DLD1 (cell line): Measurements from ENCODE around the gene VAV2.

Source experiments
- in situ Hi-C: cut with HindIII; loops from 2 replicates; pipeline ENCODE4 v1.10.0; 2017; ENCODE audit warnings: low sequenced_read_pairs

Gene VAV2

DNA sequence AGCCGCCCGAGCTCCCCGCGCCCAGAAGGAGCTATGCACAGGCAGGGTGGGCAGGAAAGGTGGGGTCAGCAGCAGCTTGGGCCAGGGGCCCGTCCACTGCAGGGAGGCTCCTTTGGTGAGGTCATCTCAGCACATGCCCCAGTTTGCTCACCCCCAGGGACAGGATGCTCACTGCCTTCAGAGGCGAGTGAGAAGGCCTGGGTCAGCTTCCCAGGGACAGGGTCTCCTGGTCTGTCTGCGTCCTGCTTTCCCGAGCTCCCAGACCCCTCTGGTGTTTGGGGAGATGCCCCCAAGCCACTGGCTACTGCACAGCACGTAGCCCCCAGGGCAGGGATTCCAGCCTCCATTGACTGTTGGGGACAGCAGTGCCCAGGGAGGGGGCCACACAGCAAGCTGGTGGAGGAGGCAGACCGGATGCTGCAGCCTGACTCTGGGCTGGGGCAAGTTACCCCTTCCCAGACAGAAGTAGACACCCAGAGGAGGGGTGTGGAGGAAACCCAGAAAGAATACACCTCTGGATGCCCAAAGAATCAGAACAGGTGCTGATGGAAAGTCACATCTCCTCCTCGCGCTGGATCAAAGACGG lies 253.4 kb downstream of the VAV2 start:
- in situ Hi-C loops, result no loop called here

DNA sequence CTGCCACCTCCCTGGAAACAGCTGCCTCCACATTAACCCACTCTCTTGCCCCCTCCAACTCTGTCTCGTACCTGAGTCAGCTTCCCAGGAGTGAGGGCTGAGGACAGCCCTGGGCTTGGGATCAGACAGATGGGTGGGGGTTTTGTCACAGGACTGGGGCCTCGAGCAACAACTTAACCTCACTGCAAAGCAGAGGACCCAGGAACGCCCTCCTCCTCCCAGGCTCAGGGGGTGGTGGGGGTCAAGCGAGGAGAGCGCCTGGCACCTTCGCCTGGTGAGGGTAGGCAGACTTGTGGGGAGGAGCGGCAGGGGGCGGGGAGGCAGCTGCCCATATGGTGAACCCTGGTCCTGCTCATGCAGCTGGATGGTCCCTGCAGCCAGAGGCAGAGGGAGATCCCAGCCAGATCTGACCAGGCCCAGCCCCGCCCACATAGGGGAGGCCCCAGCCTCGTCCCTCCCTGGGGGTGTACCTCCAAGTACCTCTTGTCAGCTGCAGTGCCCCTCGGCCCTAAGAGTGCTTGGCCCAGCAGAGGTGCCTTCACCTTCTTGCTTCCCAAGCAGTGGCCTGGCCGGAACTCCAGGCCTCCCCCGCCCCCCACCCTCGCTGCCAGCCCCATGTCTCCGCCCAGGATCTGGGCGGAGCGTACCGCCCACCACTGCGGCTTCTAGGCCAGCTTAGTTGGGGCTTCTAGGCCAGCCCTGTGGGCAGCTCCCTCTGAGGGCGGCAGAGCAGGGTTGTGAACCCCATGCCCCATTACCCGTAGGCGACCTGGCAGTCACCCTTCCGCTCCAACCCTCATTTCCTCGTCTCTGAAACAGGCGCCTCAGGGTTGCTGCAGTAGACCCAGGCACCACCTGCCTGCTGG lies 254.1 kb downstream of the VAV2 start, which contains the start of gene SARDH:
Gene SARDH (minus strand): TSS at position 579 of the 866 bp plus-strand sequence. CDS start 4,179 bp downstream, outside the sequence.
- in situ Hi-C loops, result no loop called here

DNA sequence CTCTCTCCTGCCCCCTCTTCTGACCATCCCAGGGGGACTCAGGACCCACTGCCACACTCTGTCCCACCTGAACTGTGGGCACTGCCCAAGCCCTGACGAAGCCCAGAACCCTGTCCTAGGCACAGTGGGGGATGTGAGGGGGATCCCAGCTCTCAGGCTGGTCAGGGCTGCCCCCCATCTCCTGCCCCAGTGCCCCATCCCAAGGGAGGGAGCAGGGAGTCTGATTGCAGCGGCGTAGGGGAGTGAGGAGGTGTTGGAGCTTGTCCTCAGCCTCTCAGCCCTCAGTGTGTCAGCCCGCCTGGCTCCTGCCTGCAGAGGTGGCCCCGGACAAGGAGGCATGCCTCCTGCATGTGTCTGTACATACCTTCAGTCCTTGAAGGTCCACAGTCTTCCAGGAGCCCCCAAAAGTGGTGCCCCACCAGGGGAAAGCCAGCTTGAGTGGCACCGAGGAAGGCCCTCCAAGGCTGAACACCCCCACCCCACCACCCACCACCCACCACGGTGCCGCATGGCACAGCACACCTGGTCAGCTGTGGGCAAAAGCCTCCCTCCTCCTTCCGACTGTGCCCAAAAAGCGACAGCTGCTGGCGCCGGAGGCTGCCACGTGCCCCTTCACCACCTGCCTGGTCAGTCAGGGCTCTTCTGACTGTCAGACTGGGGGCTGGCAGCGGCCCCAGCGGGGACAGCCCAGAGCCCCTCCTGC lies 254.9 kb downstream of the VAV2 start:
- in situ Hi-C loops, result no loop called here

DNA sequence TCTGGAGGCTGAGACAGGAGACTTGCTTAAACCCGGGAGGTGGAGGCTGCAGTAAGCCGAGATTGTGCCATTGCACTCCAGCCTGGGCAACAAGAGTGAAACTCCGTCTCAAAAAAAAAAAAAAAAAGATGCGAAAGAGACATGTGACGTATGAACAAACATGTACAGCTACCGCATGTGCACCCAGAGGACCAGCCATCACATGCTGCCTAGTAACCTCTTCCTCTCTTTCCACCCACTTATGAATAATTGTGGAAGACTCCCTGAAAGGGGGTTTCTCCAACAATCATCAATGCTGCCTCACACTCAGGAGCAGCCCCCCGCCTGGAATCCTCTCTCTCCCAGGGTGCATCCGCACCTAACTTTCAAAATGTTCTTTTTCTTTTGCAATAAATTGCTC lies 256.2 kb downstream of the VAV2 start:
- in situ Hi-C loops, result no loop called here

DNA sequence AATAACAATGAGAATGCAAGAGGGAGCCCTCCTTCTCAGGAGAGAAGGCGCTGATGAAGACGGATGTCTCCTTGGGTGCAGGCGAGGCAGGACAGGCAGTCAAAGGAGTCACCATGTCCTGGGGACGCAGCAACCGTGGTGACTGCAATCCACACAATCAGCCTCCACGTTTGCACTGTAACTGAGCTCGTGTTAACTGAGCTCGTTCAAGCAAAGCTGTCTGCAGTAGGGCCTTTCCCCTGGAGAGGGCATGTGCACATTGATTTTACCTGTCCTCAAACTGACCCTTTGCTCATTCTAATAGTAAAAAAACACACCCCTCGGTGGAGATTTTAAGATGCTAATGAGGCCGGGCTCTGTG lies 256.7 kb downstream of the VAV2 start:
- in situ Hi-C loops, result no loop called here

DNA sequence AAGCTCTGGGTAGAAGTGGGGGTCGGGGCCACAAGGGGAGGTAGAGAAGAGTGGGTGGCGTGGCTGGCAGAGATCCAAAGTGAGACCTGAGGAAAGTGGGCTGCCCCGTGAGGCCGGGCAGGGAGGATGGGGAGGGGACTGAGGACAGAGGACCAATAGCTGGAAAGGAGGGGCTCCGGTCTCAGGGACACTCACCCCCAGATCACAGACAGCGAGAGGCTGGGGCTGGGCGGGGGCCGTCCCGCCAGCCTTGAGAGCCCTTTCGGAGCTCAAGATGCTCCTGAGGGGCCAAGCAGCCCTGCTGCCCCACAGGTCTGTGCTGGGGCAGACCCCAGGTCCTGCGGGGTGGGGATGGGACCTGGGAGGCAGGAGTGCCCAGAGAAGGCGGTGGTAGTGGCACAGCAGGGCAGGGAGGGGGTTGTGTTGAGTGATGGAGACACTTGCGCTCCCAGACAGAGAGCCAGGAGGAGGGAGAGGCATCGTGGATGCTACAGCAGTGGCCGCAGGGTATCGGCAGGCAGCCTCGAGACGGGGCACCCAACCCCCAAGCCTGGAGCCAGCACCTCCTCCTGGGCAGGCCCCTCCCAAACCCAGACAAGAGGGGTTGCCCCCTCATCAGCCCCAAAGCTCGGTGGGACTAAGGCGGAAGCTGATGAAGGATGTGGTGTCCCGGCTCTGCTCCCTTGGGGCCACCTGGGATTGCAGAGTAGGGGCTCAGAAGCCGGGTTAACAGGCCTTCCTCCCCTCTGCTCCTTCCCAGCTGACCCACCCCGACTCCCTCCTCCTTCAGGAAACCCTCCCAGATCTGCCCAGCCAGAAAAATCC lies 257.3 kb downstream of the VAV2 start:
- in situ Hi-C loops, result no loop called here

DNA sequence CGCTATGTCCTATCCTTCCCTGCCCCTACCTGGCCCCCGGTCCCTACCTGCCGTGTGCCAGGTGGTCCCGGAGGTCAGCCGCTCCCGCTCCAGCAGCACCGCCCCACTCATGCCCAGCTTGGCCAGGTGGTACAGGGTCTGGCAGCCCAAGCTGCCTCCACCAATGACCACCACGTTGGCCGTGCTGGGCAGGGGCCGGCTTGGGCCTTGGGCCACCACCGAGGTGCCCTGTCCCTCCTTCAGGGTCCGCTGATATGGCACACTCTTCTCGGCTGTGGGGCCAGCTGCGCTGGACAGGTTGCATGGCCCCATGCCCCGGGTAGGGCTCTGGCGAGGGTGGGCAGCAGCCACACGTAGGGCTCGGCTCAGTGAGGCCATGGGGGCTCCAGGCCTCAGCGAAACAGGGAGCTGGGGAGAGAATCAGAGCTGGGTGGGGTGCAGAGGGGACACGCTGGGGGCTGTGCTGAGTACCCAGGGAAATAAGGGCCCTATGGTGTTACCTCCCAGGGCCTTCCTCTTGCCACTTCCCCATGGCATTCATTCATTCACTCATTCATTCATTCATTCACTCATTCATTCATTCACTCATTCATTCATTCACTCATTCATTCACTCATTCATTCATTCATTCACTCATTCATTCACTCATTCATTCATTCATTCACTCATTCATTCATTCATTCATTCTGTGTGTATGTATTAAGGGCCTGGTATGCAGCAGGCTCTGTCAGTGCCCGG lies 258.2 kb downstream of the VAV2 start:
- in situ Hi-C loops, result no loop called here

DNA sequence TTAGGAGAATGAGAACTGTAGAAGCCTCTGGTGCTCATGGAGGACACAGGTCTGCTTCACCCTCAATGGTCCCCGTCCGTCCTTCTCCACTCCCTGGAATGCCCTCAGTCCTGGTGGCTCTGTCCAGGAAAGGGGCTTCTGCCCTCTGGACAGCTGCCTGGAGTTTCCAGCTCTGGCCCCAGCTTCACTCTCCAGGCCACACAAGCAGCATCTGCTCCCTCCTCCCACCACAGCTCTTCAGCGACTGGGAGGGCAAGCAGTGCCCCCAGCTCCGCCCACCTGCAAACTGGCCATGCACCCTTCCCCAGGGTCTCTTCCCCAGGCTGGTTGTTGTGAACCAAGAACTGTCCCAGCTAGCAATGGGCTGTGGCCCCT lies 258.7 kb downstream of the VAV2 start:
- in situ Hi-C loops, result no loop called here

DNA sequence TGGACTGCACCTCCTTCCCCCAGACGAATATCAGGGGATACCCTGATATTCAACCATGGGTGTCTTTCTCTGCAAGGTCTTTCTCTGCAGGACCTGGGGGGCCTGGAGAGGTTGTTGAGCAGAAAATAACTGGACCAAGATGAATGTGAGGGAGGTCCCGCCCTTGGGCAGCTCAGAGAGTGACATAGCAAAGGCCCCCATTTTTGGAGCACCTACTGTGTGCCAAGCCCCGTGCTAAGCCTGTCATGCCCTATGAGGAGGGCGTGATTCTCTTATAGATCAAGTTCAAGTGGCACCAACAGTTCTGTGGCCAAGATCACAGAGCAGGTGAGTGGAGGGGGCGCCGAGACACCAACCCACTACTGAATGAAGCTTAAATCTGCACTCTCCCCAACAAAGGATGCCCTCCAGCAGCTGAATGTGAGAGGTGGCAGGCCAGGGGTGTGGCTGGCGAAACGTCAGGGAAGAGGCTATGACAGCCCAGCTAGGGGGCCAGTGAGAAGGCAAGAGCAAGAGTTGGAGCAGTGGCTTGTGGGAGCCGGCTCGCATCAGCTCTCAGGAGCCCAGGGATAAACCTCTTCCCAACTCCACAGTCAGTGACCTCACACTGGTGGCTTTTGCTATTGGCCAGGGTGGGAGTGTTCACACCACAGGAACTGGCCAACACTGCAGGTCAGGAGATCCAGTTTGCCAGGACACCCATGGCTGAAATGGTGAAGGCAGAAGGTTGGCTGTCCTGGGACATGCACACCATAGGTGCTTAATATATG lies 259.3 kb downstream of the VAV2 start:
- in situ Hi-C loops, result no loop called here

DNA sequence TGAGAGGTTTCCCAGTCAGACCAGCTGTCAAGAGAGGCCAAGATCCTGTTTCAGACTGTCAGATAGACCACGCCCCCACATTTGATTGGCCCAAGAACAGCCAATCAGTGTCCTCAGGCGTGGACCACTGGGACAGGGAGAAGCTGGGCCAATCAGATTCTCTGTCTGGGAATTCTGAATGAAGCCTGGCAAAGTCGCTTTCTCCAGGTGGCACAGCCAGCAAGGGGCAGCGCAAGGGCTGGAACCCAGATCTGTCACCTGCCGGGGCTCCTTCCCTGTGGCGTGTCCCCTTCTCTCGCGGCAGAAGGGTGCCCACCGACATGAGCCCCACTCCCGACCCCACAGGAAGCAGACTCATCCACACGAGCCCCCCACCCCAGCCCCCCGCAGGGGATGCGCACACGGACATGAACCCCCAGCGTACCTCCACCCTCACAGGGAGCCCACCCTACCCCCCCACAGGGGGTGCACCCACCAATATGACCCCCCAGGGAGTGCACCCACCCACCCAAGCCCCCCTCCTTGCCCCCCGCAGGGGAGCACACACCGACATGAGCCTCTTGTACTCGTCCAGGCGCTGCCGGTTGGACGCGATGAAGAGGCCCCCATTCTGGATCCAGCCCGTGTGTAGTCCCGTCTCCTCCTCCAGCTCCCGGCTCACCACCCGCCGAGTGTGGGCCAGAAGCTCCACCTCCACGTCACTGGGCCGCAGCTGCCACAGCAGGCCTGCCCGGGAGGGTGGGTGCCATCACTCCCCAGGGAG lies 260.1 kb downstream of the VAV2 start:
- in situ Hi-C loops, result no loop called here

DNA sequence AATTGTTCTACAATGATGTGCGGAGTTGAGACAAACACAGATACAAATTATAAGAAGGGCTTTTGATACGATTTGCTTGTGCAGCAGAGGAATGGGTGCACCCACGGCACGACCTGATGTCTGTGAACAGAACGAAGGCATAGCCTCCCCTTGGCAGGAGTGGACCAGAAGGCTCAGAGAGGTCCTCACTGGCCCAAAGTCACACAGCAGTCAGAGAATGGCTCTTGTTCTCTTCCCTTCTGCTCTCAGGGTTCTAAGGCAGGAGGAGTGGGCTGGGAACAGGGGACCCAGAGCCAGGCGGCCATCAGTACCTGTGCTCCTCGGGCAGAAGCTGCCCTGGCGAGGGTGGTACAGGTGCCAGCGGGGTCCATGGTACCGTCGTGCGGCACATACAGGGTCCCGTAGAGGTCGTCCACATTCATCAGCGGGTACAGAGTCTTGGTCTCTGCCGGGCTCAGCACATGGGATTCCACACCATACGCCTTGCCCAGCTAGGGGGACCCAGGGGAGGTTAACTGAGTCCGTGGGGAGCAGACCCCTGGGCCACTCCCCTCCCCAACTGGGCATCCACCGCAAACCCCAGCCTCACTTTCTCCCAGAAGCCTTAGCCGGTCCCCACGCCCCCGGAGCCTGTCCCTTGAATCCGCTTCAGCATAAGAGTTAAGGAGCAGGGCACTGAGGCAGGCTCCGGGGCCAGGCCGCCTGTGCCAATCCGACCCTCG lies 261.0 kb downstream of the VAV2 start:
- in situ Hi-C loops, result no loop called here

DNA sequence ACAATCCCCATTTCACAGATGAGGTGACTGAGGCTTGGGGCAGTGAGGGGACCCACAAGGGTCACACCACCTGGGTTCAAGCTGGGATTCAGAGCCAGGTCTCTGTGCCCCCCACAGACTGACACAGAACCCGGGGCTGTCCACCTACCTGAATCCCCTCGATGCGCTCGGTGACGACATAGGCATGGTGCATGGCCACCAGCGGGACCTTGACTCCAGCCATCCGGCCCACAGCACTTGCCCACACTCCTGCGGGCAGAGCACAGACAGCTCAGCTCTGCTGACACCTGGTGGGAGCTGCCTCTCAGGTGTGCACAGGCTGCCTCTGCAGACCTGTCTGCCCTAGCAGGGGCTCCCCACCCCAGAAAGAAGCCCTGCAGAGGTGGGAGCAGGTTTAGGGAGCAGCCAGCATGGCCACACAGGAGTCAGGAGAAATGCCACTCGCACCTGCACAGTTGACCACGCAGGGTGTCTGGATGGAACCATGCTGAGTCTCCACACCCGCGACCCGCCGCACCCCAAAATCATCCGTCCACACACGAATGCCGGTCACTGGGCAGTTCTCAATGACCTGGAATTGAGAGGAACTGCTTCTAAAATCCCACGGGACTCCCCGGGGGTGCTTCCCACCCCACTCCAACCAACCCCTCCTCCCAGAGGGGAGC lies 262.4 kb downstream of the VAV2 start:
- in situ Hi-C loops, result no loop called here

DNA sequence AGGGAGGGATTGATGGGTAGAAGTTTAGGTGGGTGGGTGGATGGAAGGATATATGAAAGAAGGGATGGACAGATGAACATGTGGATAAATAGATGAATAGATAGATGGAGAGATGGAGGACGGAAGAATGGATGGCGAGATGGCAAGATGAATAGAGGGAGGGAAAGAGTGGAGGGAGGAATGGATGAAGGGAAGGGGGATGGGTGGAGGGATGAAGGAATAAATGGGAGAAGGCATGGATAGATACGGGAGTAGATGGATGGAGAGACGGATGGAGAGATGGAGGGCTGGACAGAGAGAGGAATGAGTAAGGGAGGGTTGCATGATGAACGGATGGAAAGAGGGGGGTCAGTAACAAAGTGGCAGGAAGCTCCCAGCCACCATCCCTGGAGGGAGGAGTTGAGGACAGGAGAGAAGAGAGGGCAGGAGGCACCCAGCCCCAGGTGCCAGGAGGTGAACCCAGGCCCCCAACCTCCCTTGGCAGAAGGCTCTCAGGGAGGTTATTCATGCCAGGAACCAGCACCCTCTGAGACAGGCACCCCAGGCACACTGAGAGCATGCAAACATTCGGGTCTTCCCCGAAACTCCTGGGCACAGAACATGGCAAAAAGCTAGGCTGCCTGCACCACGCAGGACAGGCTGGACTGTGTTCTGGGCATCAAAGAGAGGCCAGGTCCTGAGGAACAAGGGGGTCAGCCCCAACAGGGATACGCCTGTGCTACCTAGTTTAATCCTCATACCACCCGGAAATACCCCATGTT lies 263.1 kb downstream of the VAV2 start:
- in situ Hi-C loops, result no loop called here

DNA sequence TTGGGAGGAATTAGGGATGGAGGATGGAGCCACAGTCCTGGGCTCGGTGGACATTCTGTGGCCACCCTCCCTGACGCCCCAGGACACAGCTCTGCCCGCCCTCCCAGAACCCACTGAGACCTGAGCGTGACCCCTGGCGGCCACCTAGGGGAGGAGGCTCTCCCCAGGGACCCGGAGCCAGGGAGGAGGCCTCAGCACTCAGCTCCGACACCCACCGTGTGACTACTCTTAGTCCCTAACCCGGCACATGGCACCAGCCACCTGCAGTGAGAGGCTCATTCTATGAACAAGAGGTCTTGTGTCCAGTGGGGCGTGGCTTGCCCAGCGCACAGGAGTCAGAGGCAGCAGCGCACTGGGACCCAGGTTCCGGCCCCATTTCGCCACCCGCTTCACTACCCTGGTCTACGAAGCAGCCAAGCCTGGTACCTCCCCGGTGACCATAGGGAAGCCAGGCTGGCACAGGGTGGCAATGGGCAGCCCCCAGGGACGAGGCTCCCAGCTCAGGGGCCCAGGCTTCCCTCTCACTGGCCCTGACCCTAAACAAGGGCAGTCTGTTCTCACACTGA lies 264.2 kb downstream of the VAV2 start:
- in situ Hi-C loops, result no loop called here

DNA sequence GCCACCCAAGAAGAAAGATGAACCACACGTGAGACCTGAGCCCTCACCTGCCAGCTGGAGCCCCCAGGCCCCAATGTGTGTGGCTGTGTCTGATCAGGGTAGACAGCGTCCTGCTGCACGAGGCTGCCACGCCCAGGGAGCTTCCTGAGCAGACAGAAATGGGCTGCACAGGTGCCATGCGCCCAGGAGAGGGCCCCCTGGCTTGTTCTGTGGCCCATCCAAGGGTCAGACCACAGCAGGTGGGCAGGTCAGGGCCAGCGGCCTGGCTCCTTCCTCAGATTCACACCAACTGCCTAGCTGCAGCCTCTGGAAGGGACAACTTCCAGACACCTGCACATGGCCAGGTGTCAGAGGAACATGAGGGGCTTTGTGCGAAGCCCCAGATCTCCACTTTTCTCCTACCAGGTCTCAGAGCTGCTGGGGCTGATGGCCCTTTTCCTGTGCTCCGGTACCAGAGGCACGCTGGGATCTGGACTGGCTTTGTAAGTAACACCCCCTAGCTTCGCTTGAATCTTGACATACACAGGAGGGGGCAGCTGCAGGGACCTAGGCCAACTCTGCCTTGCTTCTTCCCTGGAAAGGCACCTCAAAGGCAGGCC lies 264.7 kb downstream of the VAV2 start:
- in situ Hi-C loops, result no loop called here
